ENCODE measurements around the gene PLCG1. TPM values are rescaled to one million over a fixed set of nuclear protein-coding genes. Genes with fewer than 3 reads are reported as not detected.

The PLCG1 gene
- total and polyA plus RNA-seq, 2 of the 8 experiments (the other 6 are each of a cell fraction or from before 2014, with no cell fraction given) = 103 to 154 TPM

DNA sequence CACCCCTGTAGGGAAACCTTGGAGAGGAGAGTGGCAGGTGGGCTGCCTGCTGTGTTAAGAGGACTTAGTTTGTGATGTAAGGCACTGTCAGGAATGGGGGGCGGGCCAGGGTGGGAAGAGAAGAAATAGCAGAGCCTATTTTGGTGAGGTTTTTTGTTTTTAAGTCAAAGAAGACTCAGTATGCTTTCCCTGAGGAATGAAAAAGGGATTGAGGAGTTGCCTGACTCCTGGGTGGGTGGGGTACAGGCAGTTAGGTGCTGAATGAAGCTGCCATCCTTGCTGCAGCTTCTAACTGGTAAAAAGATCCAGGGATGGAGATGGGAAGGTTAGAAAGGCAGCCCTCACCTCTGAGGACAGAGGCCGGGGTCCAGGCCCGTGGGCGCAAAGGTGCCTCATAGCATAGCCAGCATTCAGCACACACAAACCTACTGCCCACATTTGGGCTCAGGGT is 37.9 kb downstream of the PLCG1 start (continued):
- TF ChIP-seq ATF3 (IDR thresholded peaks at IDR 0.05; ENCODE audit: insufficient read depth, low read depth, low read length) = no peak
- no peak for TF ChIP-seq JUN (IDR thresholded peaks at IDR 0.05; ENCODE audit: low read depth, low read length)
- no peak for TF ChIP-seq CREB1 (IDR thresholded peaks at IDR 0.05)
- TF ChIP-seq JUND (IDR thresholded peaks at IDR 0.05; ENCODE audit: low read length) = no peak
- TF ChIP-seq EZH2 (IDR thresholded peaks at IDR 0.05; ENCODE audit: low read depth, low read length, severe bottlenecking) = no peak
- TF ChIP-seq CHD7 (IDR thresholded peaks at IDR 0.05; ENCODE audit: insufficient replicate concordance, low read length) = no peak
